Measurements from ENCODE around the gene GALNT18.
"Not testable (repeated sequence)": the region's sequence is repeated elsewhere in the genome, so short reads cannot be mapped to it uniquely, and the experiment has no call there.

The GALNT18 gene

GRCh38 chr11:11380340-11380739, 241.5 kb downstream of the GALNT18 start:
- no peak for DNase-seq

GRCh38 chr11:11379661-11380060, 242.1 kb downstream of the GALNT18 start:
- DNase-seq, result no peak

GRCh38 chr11:11378184-11378940, 243.4 kb downstream of the GALNT18 start:
- no peak for DNase-seq

DNA sequence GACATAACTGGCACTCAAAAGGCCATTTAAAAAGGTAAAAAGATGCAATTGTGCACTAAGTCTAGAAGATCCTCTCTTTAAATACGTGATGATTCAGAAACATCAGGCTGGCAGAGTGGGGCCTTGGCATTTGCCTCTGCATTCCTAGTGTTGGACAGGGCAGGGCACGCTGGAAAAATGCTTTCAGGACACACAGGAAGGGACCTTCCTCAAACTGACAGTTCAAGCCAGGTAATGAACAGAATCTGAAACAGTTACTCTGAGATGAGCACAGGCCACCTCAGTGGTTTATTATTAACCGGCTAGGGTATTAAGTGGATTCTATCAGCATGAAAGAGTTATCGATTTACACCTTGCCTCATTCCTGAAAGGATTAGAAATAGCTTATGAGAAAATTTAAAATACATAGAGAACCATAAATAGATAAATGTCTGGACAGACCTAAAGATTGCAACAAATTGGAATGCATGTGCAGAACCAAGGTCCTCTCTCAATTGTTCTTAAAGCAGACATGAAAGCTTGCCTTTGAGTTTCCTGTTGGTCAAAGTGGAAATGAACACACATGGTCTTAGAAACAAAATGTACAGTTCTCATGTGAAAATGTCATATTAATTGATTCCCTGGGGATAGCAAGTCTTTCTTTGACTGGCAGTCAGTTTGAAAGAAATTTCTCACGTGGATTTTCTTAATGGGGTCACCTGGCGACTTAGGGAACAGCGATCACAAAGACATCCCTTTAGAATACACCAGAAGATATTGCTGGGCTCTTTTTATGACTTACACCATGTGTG, 247.3 kb downstream of the GALNT18 start:
- no peak for DNase-seq

- DNase-seq, result no peak
These were observed 247.9 kb downstream of the GALNT18 start for GRCh38 chr11:11373934-11374333.

- no peak for DNase-seq
These were observed 249.3 kb downstream of the GALNT18 start for GRCh38 chr11:11372461-11372860.

GRCh38 chr11:11370962-11371303, 250.9 kb downstream of the GALNT18 start:
- DNase-seq, result no peak

GRCh38 chr11:11370255-11370961, 251.4 kb downstream of the GALNT18 start:
- DNase-seq, result no peak

DNA sequence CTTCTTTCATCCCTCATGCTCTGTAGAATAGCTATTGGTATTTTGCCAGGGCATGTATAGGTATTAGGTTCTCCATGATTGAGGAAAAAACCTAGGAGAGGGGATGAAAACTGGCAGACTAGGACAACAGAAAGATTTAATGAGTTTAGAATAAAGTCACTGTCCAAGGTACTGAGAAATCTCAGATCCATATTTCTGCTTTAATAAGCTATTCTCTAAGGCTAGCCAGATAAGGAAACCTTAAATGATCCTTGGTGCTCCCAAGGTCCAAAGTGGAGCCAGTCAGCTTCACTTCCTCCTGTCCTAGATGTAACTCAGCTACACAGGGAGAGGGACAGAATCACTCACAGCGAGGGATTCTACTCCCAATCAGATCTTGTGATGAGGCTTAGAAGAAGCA, 255.0 kb downstream of the GALNT18 start:
- DNase-seq, result no peak

GRCh38 chr11:11363674-11364073, 258.1 kb downstream of the GALNT18 start:
- no peak for DNase-seq

GRCh38 chr11:11359611-11360010, 262.2 kb downstream of the GALNT18 start:
- DNase-seq, result no peak

GRCh38 chr11:11356842-11357241, 265.0 kb downstream of the GALNT18 start:
- no peak for DNase-seq

DNA sequence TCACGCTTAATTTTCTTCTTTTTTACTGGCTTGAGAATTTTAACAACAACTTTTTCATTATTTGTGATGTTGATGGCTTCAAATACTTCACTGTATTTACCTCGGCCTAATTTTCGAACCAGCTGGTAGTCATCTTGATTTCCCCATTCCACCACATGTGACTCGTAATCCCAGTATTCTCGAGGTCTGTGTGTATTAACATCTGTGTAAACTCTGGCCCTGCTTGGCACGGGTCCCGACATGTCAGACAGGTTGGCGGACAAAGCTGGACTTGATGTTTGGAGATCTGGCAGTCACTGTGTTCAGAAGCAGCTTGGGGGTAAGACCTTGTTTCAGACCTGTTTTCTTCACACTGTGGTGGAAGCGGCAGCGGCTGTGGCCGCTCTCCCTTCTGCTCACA, 268.9 kb downstream of the GALNT18 start, which contains the start of gene CSNK2A3:
TSS of gene CSNK2A3 (minus strand) at position 373 of the 400 bp plus-strand sequence. CDS start at position 242, 131 bp downstream.
- not testable (repeated sequence) for DNase-seq

GRCh38 chr11:11351851-11352250, 270.0 kb downstream of the GALNT18 start:
- not testable (repeated sequence) for DNase-seq

DNA sequence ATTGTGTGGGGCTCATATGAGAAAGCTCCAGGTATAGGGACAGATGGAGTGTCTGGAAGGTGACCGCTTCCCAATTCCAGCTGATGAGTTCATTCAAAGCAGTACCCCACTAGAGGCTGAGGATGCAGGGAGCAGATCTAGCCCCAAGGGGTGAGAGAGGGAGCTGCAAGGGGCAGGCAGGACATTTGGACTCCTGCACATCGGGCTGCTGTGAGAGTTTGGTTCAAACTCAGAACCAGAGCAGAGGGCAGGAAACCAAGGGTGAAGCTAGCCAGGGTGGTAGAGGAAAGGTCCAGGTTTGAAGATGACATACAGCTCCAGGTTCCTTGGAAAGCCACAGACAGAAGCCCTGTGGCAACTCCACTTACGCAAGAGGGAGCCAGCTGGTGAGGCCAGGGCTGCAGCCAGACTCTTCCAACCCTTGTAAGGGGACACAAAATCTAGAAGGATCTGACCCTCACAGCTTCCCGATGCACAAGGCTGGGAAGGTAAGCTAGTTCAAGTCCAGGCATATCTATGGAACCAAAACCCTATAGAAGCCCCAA, 270.7 kb downstream of the GALNT18 start:
- DNase-seq, result no peak

DNA sequence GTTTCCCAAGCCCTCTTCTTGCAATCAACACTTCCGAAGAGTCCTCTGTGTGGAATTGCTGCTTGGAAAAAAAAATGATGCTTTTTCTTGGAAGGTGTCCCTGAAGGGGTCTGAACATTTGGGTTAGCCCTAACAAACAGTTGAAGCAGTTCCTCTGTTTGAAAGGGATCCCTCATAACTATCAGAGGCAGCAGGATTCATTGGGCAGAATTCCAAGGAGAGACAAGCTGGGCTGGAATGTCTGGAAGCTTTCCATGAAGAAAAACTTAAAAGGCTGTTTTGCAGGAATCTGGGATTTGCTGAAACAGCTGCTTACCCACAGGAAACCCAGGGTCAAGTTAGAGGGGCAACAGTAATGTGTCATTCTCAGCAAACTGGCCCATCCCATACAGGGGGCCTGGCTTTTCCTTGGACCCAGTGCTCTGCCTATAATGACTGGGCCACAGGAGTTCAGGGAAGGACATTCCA, 271.9 kb downstream of the GALNT18 start:
- no peak for DNase-seq

DNA sequence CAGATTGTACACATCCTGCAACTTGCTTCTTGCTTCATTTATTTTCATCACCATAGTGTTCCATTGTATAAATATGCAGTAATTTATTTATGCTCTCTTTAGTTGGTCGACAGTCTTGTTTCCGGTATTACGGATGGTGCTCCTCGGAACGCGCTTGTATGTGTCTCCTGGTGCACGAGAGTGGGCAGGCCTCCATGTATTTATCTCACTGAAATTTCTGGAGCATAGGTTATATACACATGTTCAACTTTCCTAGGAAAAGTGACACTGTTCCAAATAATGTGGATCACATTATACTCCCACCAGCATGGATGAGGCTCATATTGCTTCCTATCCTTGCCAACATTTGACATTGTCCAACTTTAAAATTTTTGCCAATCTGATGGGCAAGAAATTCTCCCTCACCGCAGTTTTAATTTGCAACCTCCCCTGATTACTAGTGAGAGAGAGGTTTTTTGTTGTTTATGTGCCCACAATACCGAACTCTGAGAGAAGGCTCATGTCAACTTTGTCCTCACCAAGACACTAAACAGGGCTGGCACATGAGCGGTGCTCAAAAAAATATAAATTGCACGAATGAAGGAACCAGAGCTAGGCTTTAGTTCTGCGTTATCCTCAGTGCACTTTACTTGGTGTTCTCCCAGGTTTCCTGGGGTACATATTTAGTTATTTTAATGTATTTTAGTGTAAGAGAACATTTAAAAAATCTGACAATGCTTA, 272.5 kb downstream of the GALNT18 start:
- DNase-seq, result no peak

DNA sequence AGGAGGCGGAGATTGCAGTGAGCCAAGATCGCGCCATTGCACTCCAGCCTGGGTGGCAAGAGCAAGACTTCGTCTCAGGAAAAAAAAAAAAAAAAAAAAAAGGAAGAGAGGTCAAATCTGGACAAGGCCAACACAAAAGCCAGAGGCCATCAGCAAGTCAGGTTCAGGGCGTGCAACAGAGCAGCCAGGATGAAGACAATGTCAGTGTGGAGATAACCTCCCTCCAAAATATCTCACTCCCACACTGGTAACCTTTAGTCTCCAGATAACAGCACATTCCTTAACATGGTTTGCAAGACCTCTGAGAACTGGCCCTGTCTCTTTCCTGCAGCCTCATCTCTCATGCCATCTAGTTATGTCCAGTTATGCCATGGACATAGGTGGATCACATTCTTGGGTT, 273.5 kb downstream of the GALNT18 start:
- no peak for DNase-seq

GRCh38 chr11:11347592-11347991, 274.2 kb downstream of the GALNT18 start:
- DNase-seq, result no peak

DNA sequence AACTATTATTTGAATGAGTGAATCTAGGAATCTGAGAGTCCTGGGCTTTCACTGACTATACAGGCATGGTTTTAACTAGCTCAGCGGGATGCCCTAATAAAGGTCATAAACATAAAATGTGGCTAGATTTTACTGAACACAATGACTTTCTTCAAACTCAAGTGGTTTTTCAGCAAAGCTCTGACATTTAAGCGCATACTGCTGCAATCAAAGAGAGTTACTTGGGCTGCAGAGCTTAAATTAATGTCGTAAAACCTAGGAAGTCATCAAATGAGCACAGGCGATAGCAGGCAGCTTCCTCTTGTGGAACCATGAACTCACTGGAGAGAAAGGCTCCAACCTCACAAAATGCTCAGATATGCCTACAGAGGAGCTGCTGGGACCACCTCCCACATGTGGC, 275.5 kb downstream of the GALNT18 start:
- no peak for DNase-seq

- DNase-seq, result no peak
These were observed 276.7 kb downstream of the GALNT18 start for GRCh38 chr11:11345099-11345498.

- DNase-seq, result no peak
These were observed 277.8 kb downstream of the GALNT18 start for GRCh38 chr11:11344045-11344444.

DNA sequence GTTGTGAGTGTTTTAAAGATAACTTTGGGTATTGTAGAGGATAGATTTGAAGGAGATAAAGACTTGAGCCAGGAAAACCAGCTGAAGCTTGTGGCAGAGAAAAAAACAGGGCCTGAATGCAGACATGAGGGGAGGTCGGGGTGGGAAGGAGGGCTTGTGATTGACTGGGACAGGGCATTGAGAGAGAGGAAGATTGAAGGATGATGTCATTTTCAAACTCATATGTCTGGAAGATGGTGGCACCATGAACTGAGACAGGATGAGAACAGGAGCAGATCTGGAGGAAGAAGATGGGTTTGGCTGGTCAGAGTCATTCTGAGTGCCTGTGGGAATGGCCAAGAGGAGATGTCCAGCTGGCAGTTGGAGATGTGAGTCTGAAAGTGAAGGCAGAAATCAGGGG, 283.5 kb downstream of the GALNT18 start:
- no peak for DNase-seq

Measured in activated CD8-positive, alpha-beta memory T cell treated with anti-CD3 and anti-CD28 coated beads for 24 hours (primary cell).